Mesenchymal stem cell (in vitro differentiated cells and primary cell): ENCODE results near the gene LARP1.
A peak's percentile ranks its signal among the peaks of the same experiment; 100 is the strongest.

Source experiments
- DNase-seq: peaks from one replicate; pipeline ENCODE4 v3.0.0-alpha.2; 2013
- H2AFZ ChIP-seq: one replicate; pipeline ENCODE4 v1.6.1; 2013; ENCODE audit warnings: low read depth, mild to moderate bottlenecking, control low read depth, inconsistent platforms, low read length, moderate library complexity
- H2AK5ac ChIP-seq: 2 replicates; pipeline ENCODE4 v1.6.1; 2013; ENCODE audit warnings: low read length, moderate library complexity, mild to moderate bottlenecking, inconsistent platforms; ENCODE audit not compliant: severe bottlenecking
- H2BK120ac ChIP-seq: one replicate; pipeline ENCODE4 v1.6.1; 2013; ENCODE audit warnings: low read depth, mild to moderate bottlenecking, inconsistent platforms, low read length, moderate library complexity
- H2BK12ac ChIP-seq, 2 experiments: one replicate each; pipeline ENCODE4 v1.6.1; 2013; ENCODE audit warnings: inconsistent platforms in 2 of 2, low read length in 2 of 2, mild to moderate bottlenecking in 2 of 2, moderate library complexity in 2 of 2, control low read depth in 1 of 2
- H2BK15ac ChIP-seq: one replicate; pipeline ENCODE4 v1.6.1; 2013; ENCODE audit warnings: mild to moderate bottlenecking, low read depth, inconsistent platforms; ENCODE audit not compliant: poor library complexity, severe bottlenecking
- H2BK5ac ChIP-seq: 2 replicates; pipeline ENCODE4 v1.6.1; 2013; ENCODE audit warnings: low read depth, mild to moderate bottlenecking, low read length, control low read depth, inconsistent platforms; ENCODE audit not compliant: poor library complexity, severe bottlenecking
- H3K14ac ChIP-seq, 2 experiments: one replicate each; pipeline ENCODE4 v1.6.1; 2013; ENCODE audit warnings: inconsistent platforms in 2 of 2, low read length in 2 of 2, control low read depth in 1 of 2, mild to moderate bottlenecking in 1 of 2, moderate library complexity in 1 of 2
- H3K18ac ChIP-seq, 2 experiments: one replicate each; pipeline ENCODE4 v1.6.1; 2013; ENCODE audit warnings: inconsistent platforms in 2 of 2, low read length in 2 of 2, control low read depth in 1 of 2, low read depth in 1 of 2, mild to moderate bottlenecking in 1 of 2
- H3K23ac ChIP-seq, 2 experiments: one replicate each; pipeline ENCODE4 v1.6.1; 2013; ENCODE audit warnings: inconsistent platforms in 2 of 2, low read length in 2 of 2, mild to moderate bottlenecking in 2 of 2, moderate library complexity in 2 of 2, control low read depth in 1 of 2
- H3K27ac ChIP-seq: 2 replicates; pipeline ENCODE4 v1.5.1; 2013; ENCODE audit warnings: mild to moderate bottlenecking, moderate library complexity, low read length, control low read depth, inconsistent platforms; ENCODE audit not compliant: poor library complexity, severe bottlenecking
- H3K27me3 ChIP-seq, 2 experiments: 2 replicates each; pipeline versions ENCODE4 v1.6.1 to v1.7.0; 2013; ENCODE audit warnings: low read length in 2 of 2, mild to moderate bottlenecking in 2 of 2, moderate library complexity in 2 of 2, control low read depth in 1 of 2, inconsistent platforms in 1 of 2; ENCODE audit not compliant: control insufficient read depth in 1 of 2, insufficient read depth in 1 of 2
- H3K36me3 ChIP-seq, 2 experiments: 2 replicates each; pipeline versions ENCODE4 v1.6.1 to v1.7.0; 2013; ENCODE audit warnings: low read length in 2 of 2, control low read depth in 1 of 2, inconsistent platforms in 1 of 2, low read depth in 1 of 2, mild to moderate bottlenecking in 1 of 2; ENCODE audit not compliant: insufficient read depth in 2 of 2, control insufficient read depth in 1 of 2
- H3K4ac ChIP-seq, 2 experiments: one replicate each; pipeline ENCODE4 v1.6.1; 2013; ENCODE audit warnings: inconsistent platforms in 2 of 2, low read length in 2 of 2, mild to moderate bottlenecking in 2 of 2, moderate library complexity in 2 of 2, control low read depth in 1 of 2, low read depth in 1 of 2
- H3K4me1 ChIP-seq: 2 replicates; pipeline ENCODE4 v1.6.1; 2013; ENCODE audit warnings: low read depth, low read length, control low read depth; ENCODE audit not compliant: control insufficient read depth, insufficient read depth
- H3K4me2 ChIP-seq: 2 replicates; pipeline ENCODE4 v1.6.1; 2013; ENCODE audit warnings: low read length, mild to moderate bottlenecking, inconsistent platforms; ENCODE audit not compliant: poor library complexity, severe bottlenecking
- H3K4me3 ChIP-seq, 2 experiments: 2 replicates each; pipeline versions ENCODE4 v1.5.1 to v1.7.0; 2013; ENCODE audit warnings: low read length in 2 of 2, mild to moderate bottlenecking in 2 of 2, control low read depth in 1 of 2, low read depth in 1 of 2; ENCODE audit not compliant: insufficient read depth in 1 of 2
- H3K79me1 ChIP-seq: replicated peaks from 2 replicates; pipeline ENCODE4 v1.6.1; 2013; ENCODE audit warnings: mild to moderate bottlenecking, control low read depth, low read length, inconsistent platforms; ENCODE audit not compliant: poor library complexity, severe bottlenecking
- H3K9ac ChIP-seq: 2 replicates; pipeline ENCODE4 v1.7.0; 2013; ENCODE audit warnings: mild to moderate bottlenecking, low read length, moderate library complexity
- H3K9me3 ChIP-seq: 2 replicates; pipeline ENCODE4 v1.7.0; 2013; ENCODE audit warnings: mild to moderate bottlenecking, low read length; ENCODE audit not compliant: control insufficient read depth
- H4K8ac ChIP-seq: one replicate; pipeline ENCODE4 v1.6.1; 2013; ENCODE audit warnings: inconsistent platforms, mild to moderate bottlenecking, low read length, moderate library complexity
- H4K91ac ChIP-seq: one replicate; pipeline ENCODE4 v1.6.1; 2013; ENCODE audit warnings: mild to moderate bottlenecking, low read length, inconsistent platforms
- WGBS: methylation state at CpG from one replicate; pipeline ENCODE4 v1.1.7; 2013; ENCODE audit warnings: mixed read lengths; 5-methylcytosine and 5-hydroxymethylcytosine counted together

Gene LARP1

DNA sequence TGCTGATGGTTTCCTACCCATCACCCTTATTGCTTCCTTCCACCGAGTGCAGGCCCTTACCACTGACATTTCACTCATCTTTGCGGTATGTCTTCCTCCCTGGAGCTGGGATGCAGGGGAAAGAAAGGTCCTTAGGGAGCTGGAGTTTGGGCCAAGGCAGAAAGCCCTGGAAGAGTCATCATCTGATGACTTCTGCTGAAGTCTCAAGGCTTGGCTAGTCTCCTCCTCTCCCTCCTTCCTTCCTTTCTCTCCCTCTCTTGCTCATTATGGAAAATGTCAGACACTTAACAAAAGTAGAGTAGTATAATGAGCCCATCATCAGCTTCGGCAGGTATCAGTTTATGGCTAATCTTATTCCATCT, 40.0 kb downstream of the LARP1 start:
- DNase-seq = no peak
- no peak overlapping the region for H2BK15ac ChIP-seq
- H4K8ac ChIP-seq = no peak overlapping the region
- no peak overlapping the region for H2BK5ac ChIP-seq
- no peak overlapping the region for H3K4me2 ChIP-seq
- H3K4ac ChIP-seq = peak overlapping the region in 1 of 2 experiments; percentile 15
- H3K18ac ChIP-seq = no peak overlapping the region
- peaks cover 2% of the 10 kb centered on the region for H3K4me1 ChIP-seq
- 88% methylated on average over 3 of the region's 3 CpGs for WGBS
- no peak overlapping the region for H3K14ac ChIP-seq
- no peak overlapping the region for H2BK120ac ChIP-seq
- peaks cover 53 to 88% of the 10 kb centered on the region in 2 experiments for H3K36me3 ChIP-seq
- H3K23ac ChIP-seq = no peak overlapping the region
- no peak overlapping the region for H2AFZ ChIP-seq
- peak overlapping the region in 1 of 2 experiments; percentile 51 for H2BK12ac ChIP-seq
- no peak overlapping the region for H2AK5ac ChIP-seq
- no peak overlapping the region for H3K27ac ChIP-seq
- H3K9me3 ChIP-seq = no peaks in the 10 kb centered on the region
- peak overlapping the region; percentile 53 for H3K9ac ChIP-seq
- H3K79me1 ChIP-seq = peaks cover 38% of the 10 kb centered on the region
- no peak overlapping the region for H4K91ac ChIP-seq
- H3K27me3 ChIP-seq = no peaks in the 10 kb centered on the region
- peak overlapping the region in 1 of 2 experiments; percentile 13 for H3K4me3 ChIP-seq

GRCh38 chr5:154797762-154798161, 42.6 kb downstream of the LARP1 start:
- 100% methylated on average over 4 of the region's 4 CpGs for WGBS

GRCh38 chr5:154800582-154800981, 45.4 kb downstream of the LARP1 start:
- no peak overlapping the region for H3K4ac ChIP-seq
- no peak overlapping the region for H2BK15ac ChIP-seq
- no peak overlapping the region for H3K4me3 ChIP-seq
- peaks cover 43 to 91% of the 10 kb centered on the region in 2 experiments for H3K36me3 ChIP-seq
- no peak overlapping the region for H2BK12ac ChIP-seq
- H3K4me2 ChIP-seq = no peak overlapping the region
- H3K23ac ChIP-seq = no peak overlapping the region
- no peak overlapping the region for H2BK5ac ChIP-seq
- no peaks in the 10 kb centered on the region for H3K27me3 ChIP-seq
- H3K4me1 ChIP-seq = peaks cover 2% of the 10 kb centered on the region
- no peak overlapping the region for H4K91ac ChIP-seq
- H3K18ac ChIP-seq = no peak overlapping the region
- no peak overlapping the region for H3K9ac ChIP-seq
- H2AFZ ChIP-seq = no peak overlapping the region
- peaks cover 37% of the 10 kb centered on the region for H3K79me1 ChIP-seq
- no peaks in the 10 kb centered on the region for H3K9me3 ChIP-seq
- H2BK120ac ChIP-seq = no peak overlapping the region
- no peak overlapping the region for H4K8ac ChIP-seq
- no peak for DNase-seq
- H2AK5ac ChIP-seq = no peak overlapping the region
- H3K14ac ChIP-seq = no peak overlapping the region
- H3K27ac ChIP-seq = peak overlapping the region; percentile 2

More at GRCh38 chr5:154797762-154798161, 42.6 kb downstream of the LARP1 start:
- Histone ChIP-seq H4K8ac (no peak overlapping the region), H3K9ac (no peak overlapping the region), H2BK12ac (no peak overlapping the region), H3K23ac (no peak overlapping the region), H3K4me2 (no peak overlapping the region), H2AK5ac (no peak overlapping the region), H3K4ac (no peak overlapping the region), H3K4me1 (peaks cover 2% of the 10 kb centered on the region), H2AFZ (no peak overlapping the region), H3K27me3 (no peaks in the 10 kb centered on the region), H3K79me1 (peaks cover 29% of the 10 kb centered on the region), H2BK15ac (no peak overlapping the region), H3K9me3 (no peaks in the 10 kb centered on the region), H2BK5ac (no peak overlapping the region), H3K4me3 (no peak overlapping the region), H3K14ac (no peak overlapping the region), H4K91ac (no peak overlapping the region), H3K18ac (no peak overlapping the region), H2BK120ac (no peak overlapping the region), H3K36me3 (peaks cover 42 to 91% of the 10 kb centered on the region in 2 experiments), H3K27ac (no peak overlapping the region)
- no peak for DNase-seq

DNA sequence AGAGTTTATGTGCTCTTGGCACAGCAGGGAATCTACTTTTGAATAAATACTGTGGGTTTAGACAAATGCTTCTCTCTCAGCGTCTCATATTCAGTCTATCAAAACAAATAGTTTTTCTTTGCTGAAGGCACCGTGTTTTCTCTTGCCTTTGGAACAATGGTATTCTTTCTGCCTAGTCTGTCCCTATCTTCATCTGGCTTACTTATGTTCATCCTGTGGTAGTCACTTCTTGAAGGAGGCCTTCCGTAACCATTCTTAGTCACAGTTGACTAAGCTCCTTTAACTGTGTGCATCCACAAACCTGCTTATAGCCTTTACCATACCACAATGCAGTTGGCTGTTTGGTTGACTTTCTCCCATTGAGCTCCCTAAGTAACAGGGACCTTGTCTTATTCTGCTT, 45.9 kb downstream of the LARP1 start:
- Histone ChIP-seq H3K14ac (no peak overlapping the region), H2AK5ac (no peak overlapping the region), H2AFZ (no peak overlapping the region), H2BK5ac (no peak overlapping the region), H3K9ac (no peak overlapping the region), H3K27ac (peak overlapping the region; percentile 2), H4K91ac (no peak overlapping the region), H2BK12ac (no peak overlapping the region), H3K4ac (no peak overlapping the region), H3K23ac (no peak overlapping the region), H3K4me3 (no peak overlapping the region), H3K79me1 (peaks cover 41% of the 10 kb centered on the region), H3K9me3 (no peaks in the 10 kb centered on the region), H4K8ac (no peak overlapping the region), H3K4me2 (no peak overlapping the region), H3K27me3 (no peaks in the 10 kb centered on the region), H3K18ac (no peak overlapping the region), H3K4me1 (peaks cover 2% of the 10 kb centered on the region), H2BK120ac (no peak overlapping the region), H2BK15ac (no peak overlapping the region), H3K36me3 (peaks cover 47 to 96% of the 10 kb centered on the region in 2 experiments)
- no peak for DNase-seq
- WGBS = 90% methylated on average over 3 of the region's 3 CpGs
